NT2/D1 (cell line): ENCODE measurements around the gene DBX1.

Experiments used
- SUZ12 ChIP-seq: IDR thresholded peaks from 2 replicates; pipeline ENCODE4 v1.6.1; 2011; ENCODE audit not compliant: insufficient read length, insufficient read depth; ENCODE audit errors: extremely low read depth
- YY1 ChIP-seq: IDR thresholded peaks from 2 replicates; pipeline ENCODE4 v1.6.1; 2011; ENCODE audit not compliant: insufficient read length, insufficient read depth
- ZNF274 ChIP-seq: IDR thresholded peaks from 2 replicates; pipeline ENCODE4 v1.6.1; 2011; ENCODE audit warnings: mild to moderate bottlenecking, low read depth, low read length

DNA sequence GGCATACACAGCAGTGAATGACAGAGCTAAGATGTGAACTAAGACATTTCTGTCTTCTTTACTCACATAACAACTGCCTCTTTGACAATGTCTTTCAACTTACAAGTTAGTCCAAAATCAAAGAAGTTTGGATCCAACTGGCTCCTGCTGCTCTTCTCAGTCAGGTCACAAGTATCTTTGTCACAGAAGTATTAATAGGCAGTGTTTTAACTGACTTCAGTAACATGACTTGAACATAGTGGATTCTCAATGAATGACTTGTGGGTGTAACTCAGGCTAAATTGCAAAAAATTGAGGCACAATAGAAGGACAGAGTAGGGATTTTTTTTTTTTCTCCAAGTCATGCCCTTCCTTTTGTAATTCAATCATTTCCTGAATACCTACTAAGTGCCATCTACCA is 22.6 kb downstream of the DBX1 start:
- TF ChIP-seq ZNF274, result no peak
- no peak for TF ChIP-seq YY1
- no peak for TF ChIP-seq SUZ12
